Measurements from ENCODE around the gene CSNK2A3.

DNA sequence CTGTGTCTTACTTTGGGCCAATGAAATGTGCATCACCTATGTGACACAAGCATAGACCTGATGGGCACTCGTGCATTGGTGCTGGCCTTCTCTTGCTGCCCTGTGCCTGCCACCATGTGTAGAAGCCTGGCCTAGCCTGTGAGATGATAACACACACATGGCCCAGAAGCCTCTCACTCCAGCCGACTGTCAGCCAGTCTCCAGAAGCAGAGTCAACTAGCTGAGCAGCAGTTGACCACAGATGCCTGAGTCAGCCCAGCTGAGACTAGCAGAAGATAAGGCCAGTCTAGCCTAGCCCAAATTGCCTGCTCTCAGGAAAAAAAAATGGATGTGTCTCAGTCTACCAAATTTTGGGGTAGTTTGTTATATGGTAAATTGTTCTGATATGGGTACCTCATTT lies 46.2 kb downstream of the CSNK2A3 start:
- TF ChIP-seq, protein P1, sequence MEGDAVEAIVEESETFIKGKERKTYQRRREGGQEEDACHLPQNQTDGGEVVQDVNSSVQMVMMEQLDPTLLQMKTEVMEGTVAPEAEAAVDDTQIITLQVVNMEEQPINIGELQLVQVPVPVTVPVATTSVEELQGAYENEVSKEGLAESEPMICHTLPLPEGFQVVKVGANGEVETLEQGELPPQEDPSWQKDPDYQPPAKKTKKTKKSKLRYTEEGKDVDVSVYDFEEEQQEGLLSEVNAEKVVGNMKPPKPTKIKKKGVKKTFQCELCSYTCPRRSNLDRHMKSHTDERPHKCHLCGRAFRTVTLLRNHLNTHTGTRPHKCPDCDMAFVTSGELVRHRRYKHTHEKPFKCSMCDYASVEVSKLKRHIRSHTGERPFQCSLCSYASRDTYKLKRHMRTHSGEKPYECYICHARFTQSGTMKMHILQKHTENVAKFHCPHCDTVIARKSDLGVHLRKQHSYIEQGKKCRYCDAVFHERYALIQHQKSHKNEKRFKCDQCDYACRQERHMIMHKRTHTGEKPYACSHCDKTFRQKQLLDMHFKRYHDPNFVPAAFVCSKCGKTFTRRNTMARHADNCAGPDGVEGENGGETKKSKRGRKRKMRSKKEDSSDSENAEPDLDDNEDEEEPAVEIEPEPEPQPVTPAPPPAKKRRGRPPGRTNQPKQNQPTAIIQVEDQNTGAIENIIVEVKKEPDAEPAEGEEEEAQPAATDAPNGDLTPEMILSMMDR (IDR thresholded peaks at IDR 0.05) = no peak
- no peak for TF ChIP-seq POLR2A (IDR thresholded peaks at IDR 0.05)
